GM19023 (cell line): ENCODE data around the gene KRTAP5-9.
"Not testable (repeated sequence)": the region's sequence is repeated elsewhere in the genome, so short reads cannot be mapped to it uniquely, and the experiment has no call there.

Experiments
- ATAC-seq: cut with Tn5 transposase; IDR thresholded peaks from one replicate; pipeline ENCODE4 v1.9.1; 2021; ENCODE audit warnings: mild to moderate bottlenecking, moderate library complexity; ENCODE audit not compliant: unreplicated experiment

Gene KRTAP5-9

GRCh38 chr11:71532036-71532610, 16.1 kb upstream of the KRTAP5-9 start:
- no peak for ATAC-seq

DNA sequence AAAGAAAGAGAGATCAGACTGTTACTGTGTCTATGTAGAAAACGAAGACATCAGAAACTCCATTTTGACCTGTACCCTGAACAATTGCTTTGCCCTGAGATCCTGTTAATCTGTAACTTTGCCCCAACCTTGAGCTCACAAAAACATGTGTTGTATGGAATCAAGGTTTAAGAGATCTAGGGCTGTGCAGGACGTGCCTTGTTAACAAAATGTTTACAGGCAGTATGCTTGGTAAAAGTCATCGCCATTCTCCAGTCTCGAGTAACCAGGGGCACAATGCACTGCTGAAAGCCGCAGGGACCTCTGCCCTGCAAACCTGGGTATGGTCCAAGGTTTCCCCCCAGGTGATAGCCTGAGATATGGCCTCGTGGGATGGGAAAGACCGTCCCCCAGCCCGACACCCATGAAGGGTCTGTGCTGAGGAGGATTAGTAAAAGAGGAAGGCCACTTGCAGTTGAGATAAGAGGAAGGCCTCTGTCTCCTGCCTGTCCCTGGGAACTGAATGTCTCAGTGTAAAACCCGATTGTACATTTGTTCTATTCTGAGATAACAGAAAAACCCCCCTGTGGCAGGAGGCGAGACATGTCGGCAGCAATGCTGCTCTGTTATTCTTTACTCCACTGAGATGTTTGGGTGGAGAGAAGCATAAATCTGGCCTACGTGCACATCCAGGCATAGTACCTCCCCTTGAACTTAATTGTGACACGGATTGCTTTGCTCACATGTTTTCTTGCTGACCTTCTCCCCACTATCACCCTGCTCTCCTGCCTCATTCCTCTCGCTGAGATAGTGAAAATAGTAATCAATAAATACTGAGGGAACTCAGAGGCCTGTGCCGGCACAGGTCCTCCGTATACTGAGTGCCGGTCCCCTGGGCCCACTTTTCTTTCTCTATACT, 13.3 kb upstream of the KRTAP5-9 start:
- not testable (repeated sequence) for ATAC-seq

DNA sequence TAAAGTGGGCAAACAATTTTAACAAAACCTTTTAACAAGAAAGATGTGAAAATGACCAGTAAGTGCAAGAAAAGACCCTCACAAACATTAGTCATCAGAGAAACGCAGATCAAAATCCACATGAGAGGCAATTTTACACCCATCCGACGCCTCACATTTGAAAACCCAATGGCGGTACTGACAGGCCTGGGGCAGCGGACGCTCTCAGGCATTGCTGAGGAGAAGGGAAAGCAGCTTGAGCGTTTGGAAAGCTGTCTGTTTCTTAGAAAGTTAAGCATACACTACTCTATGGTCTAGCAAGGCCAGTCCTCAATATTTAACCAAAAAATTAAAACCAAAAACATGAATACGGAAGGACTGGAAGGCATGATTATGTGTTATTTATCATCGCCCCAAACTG, 12.4 kb upstream of the KRTAP5-9 start:
- no peak for ATAC-seq

GRCh38 chr11:71537537-71537936, 10.7 kb upstream of the KRTAP5-9 start:
- no peak for ATAC-seq

DNA sequence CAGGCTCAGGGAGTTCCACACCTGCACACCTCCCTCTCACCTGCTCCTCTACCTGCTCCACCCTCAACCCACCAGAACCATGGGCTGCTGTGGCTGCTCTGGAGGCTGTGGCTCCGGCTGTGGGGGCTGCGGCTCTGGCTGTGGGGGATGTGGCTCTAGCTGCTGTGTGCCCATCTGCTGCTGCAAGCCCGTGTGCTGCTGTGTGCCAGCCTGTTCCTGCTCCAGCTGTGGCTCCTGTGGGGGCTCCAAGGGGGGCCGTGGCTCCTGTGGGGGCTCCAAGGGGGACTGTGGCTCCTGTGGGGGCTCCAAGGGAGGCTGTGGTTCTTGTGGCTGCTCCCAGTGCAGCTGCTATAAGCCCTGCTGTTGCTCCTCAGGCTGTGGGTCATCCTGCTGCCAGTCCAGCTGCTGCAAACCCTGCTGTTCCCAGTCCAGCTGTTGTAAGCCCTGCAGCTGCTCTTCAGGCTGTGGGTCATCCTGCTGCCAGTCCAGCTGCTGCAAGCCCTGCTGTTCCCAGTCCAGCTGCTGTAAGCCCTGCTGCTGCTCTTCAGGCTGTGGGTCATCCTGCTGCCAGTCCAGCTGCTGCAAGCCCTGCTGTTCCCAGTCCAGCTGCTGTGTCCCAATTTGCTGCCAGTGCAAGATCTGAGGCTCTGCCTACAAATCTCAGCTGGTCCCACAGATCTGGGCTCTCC, 10.1 kb upstream of the KRTAP5-9 start, which contains the start of gene KRTAP5-8:
TSS of gene KRTAP5-8 (plus strand) at position 49 of the 689 bp plus-strand sequence. CDS start at position 80, 31 bp downstream.
- ATAC-seq, result not testable (repeated sequence)

DNA sequence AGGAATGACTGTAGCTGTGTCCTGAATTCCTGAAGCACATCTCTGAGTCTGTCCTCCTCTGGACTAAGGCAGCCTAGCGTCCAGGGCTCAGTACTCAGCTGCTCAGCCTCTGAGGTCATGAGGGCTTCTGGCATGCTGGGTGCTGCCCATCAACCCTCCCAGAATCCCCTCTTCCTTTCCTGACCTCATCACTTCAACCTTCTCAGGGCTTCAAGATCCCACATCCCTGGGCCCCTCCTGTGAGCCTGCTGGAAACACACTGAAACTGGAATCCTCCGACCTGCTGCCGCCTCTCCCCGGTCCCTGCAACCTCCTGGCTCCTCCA, 9.6 kb upstream of the KRTAP5-9 start:
- ATAC-seq, result no peak

GRCh38 chr11:71539017-71539416, 9.2 kb upstream of the KRTAP5-9 start:
- ATAC-seq, result no peak

DNA sequence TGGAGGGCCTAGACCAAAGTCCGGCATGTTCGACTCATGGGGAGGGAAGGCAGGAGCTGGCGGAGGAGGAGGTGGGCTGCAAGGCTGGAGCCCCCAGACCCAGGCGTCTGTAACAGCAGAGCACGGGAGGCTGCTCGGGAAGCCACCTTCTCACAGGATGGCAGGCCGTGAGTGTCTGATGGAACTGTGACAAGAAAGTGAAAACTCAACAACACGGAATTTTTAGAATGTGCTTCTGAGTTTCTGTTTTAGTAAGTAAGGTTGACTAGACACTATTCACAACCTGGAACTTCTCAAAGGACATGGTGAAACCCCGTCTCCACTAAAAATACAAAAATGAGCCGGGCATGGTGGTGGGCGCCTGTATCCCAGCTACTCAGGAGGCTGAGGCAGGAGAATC, 8.2 kb upstream of the KRTAP5-9 start:
- not testable (repeated sequence) for ATAC-seq

GRCh38 chr11:71540521-71541304, 7.5 kb upstream of the KRTAP5-9 start:
- not testable (repeated sequence) for ATAC-seq

- ATAC-seq, result no peak
These were observed 5.8 kb upstream of the KRTAP5-9 start for GRCh38 chr11:71542382-71542781.

DNA sequence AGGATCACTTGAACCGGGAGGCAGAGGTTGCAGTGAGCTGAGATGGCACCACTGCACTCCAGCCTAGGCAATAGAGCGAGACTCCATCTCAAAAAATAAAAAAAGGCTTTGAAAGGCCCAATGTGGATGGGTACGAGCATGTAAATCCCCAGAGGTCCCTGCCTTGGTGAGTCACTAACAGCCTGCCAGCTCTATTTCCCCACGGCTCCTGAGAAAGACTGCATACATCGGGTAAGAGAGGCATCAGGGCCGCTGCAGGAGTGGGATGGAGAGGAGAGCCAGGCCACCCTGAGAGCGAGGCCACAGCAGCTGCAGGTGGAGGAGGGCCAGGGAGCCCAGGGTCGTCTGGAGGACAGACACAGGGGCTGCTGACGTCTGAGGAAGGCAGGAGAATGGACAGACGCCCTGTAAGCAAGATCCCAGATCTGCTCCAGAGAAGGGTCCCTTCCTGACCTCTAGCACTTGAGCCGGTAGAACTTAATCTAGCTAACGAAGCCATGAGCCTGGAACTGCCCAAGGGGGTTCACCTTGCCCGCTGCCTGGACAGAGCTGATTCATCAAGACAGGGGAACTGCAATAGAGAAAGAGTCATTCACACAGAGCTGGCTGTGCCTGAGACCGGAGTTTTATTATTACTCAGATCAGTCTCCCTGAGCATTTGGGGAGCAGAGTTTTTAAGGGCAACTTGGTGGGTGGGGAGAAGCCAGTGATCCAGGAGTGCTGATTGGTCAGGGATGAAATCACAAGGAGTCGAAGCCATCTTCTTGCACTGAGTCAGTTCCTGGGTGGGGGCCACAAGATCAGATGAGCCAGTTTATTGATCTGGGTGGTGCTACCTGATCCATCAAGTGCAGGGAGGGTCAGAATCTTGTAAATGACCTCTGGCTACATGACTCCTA, 5.1 kb upstream of the KRTAP5-9 start:
- ATAC-seq, result no peak

DNA sequence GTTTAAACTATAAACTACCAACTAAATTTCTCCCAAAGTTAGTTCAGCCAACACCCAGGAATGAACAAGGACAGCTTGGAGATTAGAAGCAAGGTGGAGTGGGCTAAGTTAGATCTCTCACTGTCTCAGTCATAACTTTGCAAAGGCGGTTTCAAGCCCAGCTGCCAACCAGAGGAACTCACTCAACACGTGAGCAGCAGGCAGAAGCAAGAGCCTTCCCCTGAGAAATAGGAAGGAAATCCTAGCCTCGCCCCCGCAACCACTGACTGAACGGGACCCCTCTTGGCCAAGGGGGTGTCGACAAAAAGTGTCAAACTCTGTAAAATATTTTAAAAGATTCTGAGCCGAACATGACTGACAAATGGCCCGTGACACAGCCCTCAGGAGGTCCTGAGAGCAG, 4.4 kb upstream of the KRTAP5-9 start:
- no peak for ATAC-seq

GRCh38 chr11:71544525-71545214, 3.5 kb upstream of the KRTAP5-9 start:
- no peak for ATAC-seq

- no peak for ATAC-seq
These were observed 2.7 kb upstream of the KRTAP5-9 start for GRCh38 chr11:71545405-71545966.

DNA sequence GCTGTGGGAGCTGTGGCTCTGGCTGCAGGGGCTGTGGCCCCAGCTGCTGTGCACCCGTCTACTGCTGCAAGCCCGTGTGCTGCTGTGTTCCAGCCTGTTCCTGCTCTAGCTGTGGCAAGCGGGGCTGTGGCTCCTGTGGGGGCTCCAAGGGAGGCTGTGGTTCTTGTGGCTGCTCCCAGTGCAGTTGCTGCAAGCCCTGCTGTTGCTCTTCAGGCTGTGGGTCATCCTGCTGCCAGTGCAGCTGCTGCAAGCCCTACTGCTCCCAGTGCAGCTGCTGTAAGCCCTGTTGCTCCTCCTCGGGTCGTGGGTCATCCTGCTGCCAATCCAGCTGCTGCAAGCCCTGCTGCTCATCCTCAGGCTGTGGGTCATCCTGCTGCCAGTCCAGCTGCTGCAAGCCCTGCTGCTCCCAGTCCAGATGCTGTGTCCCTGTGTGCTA, 514 bp downstream of the KRTAP5-9 start:
- no peak for ATAC-seq

GRCh38 chr11:71551711-71552110, 3.5 kb downstream of the KRTAP5-9 start:
- no peak for ATAC-seq

DNA sequence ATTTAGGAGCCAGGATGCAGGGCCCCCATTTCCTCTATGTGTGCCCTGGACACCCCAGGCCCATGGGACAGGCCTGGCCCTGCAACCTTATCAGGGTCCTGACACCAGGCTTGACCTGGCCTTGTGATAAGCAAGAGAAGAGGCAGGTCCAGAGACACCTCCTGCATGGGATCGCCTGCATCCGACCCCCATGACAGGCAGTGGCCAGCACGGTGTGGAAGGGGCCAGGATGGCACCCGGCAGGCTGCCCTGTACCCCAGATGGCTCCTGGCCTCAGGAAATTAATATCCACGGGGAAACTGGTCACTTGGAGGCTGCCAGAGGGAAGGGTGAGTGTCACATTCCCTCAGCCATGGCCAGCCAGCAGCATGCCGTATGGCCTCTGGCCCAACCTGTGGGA, 6.8 kb downstream of the KRTAP5-9 start:
- no peak for ATAC-seq

GRCh38 chr11:71555508-71555907, 7.3 kb downstream of the KRTAP5-9 start:
- ATAC-seq, result no peak

DNA sequence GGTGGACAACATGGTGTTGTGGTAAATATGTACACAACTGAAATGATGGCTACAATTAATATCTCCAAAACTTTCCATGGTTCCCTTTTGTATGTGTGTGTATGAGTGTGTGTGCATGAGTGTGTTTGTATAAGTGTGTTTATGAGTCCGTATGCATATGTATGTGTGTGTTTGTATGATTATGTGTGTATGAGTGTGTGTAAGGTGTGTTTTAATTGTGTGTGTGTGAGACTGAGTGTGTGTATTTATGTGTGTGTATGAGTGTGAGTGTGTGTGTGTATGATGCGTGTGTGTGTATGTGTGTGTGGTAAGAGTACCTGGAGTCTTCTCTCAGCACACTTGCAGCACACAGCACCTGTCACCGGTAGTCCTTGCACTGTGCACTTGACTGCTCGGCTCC, 7.8 kb downstream of the KRTAP5-9 start:
- ATAC-seq, result no peak
